B cell (primary cell): ENCODE data around the gene L3MBTL1. TPM values are rescaled to one million over a fixed set of nuclear protein-coding genes. Genes with fewer than 3 reads are reported as not detected.

Experiments
- ATAC-seq: fragments of 200-7000 bp; cut with Tn5 transposase; one replicate; pipeline ENCODE4 v1.10.0; 2021; ENCODE audit warnings: low read depth, mild to moderate bottlenecking, moderate number of reproducible peaks, moderate library complexity
- CTCF ChIA-PET: fragments of 350-600 bp; sonication (Branson Sonifier 250); formaldehyde crosslinking; loops from one replicate; lab custom pipeline; 2021; ENCODE audit warnings: antibody characterized with exemption, inconsistent platforms; lab: Charles Lee
- POLR2A ChIA-PET: fragments of 350-600 bp; sonication (Branson Sonifier 250); formaldehyde crosslinking; loops from one replicate; lab custom pipeline; 2021; ENCODE audit warnings: antibody characterized with exemption; lab: Charles Lee
- DNase-seq: peaks from one replicate; pipeline ENCODE4 v3.0.0; 2013
- H2AFZ ChIP-seq: 2 replicates; pipeline ENCODE4 v1.6.1; 2012; ENCODE audit warnings: mild to moderate bottlenecking, low read depth, low read length; ENCODE audit not compliant: insufficient read depth, poor library complexity, severe bottlenecking
- H3K27ac ChIP-seq, 2 donors: 1 replicate in 1 of 2; 2 replicates in 1 of 2; pipeline ENCODE4 v1.5.1; 2012 to 2013; ENCODE audit warnings: low read length in 2 of 2, mild to moderate bottlenecking in 2 of 2, moderate library complexity in 1 of 2
- H3K27me3 ChIP-seq, 4 experiments: fragments of 200-600 bp in 1 of 4; sonication (generic) in 1 of 4; replicated peaks in 1 of 4; 1 replicate in 2 of 4; 2 replicates in 2 of 4; pipeline versions ENCODE4 v1.6.1 to v1.7.0; 2013 to 2016; ENCODE audit warnings: low read length in 3 of 4, mild to moderate bottlenecking in 2 of 4, mixed read lengths in 1 of 4, moderate library complexity in 1 of 4; ENCODE audit not compliant: insufficient read depth in 4 of 4, control insufficient read depth in 3 of 4; ENCODE audit errors: control extremely low read depth in 1 of 4
- H3K36me3 ChIP-seq, 2 experiments: replicated peaks in 1 of 2; 1 replicate in 1 of 2; 2 replicates in 1 of 2; pipeline versions ENCODE4 v1.6.1 to v1.7.1; 2013; ENCODE audit warnings: low read length in 1 of 2; ENCODE audit not compliant: insufficient read depth in 2 of 2, control insufficient read depth in 1 of 2; ENCODE audit errors: control extremely low read depth in 1 of 2, extremely low read depth in 1 of 2
- H3K4me1 ChIP-seq, 2 donors: fragments of 200-600 bp in 1 of 2; sonication (generic) in 1 of 2; 1 replicate in 1 of 2; 2 replicates in 1 of 2; pipeline versions ENCODE4 v1.5.1 to v1.6.1; 2013 to 2017; ENCODE audit warnings: low read length in 2 of 2; ENCODE audit not compliant: control insufficient read depth in 2 of 2, insufficient read depth in 2 of 2
- H3K4me2 ChIP-seq: replicated peaks from 2 replicates; pipeline ENCODE3; 2012; ENCODE audit warnings: mild to moderate bottlenecking, low read depth, low read length; ENCODE audit not compliant: poor library complexity, severe bottlenecking
- H3K4me3 ChIP-seq, 5 experiments: fragments of 200-600 bp in 1 of 5; sonication (generic) in 1 of 5; 1 replicate in 3 of 5; 2 replicates in 2 of 5; pipeline versions ENCODE4 v1.5.1 to v1.7.0; 2011 to 2016; ENCODE audit warnings: low read length in 4 of 5, mild to moderate bottlenecking in 4 of 5, low read depth in 2 of 5, control low read depth in 1 of 5, moderate library complexity in 1 of 5; ENCODE audit not compliant: insufficient read depth in 1 of 5; ENCODE audit errors: control extremely low read depth in 1 of 5, extremely low read depth in 1 of 5
- H3K79me2 ChIP-seq: fragments of 200-600 bp; sonication (generic); one replicate; pipeline ENCODE4 v1.6.0; 2016; ENCODE audit warnings: low read length; ENCODE audit not compliant: control insufficient read depth, insufficient read depth
- H3K9ac ChIP-seq: fragments of 200-600 bp; sonication (generic); 2 replicates; pipeline ENCODE4 v1.6.1; 2017; ENCODE audit warnings: mild to moderate bottlenecking, low read length, moderate library complexity
- H3K9me3 ChIP-seq, 3 donors: one replicate each; pipeline versions ENCODE4 v1.6.1 to v1.7.1; 2013; ENCODE audit warnings: low read length in 2 of 3; ENCODE audit not compliant: control insufficient read depth in 2 of 3, insufficient read depth in 1 of 3; ENCODE audit errors: control extremely low read depth in 1 of 3
- H4K20me1 ChIP-seq: 2 replicates; pipeline ENCODE4 v1.6.0; 2012; ENCODE audit warnings: mild to moderate bottlenecking, low read length; ENCODE audit not compliant: insufficient read depth, control insufficient read depth, poor library complexity, severe bottlenecking
- H3K27ac Mint-ChIP-seq: one replicate; pipeline ENCODE4 v1.8.0; 2021; ENCODE audit warnings: mixed read lengths
- H3K27me3 Mint-ChIP-seq: one replicate; pipeline ENCODE4 v1.8.0; 2021; ENCODE audit warnings: mixed read lengths
- H3K4me1 Mint-ChIP-seq: one replicate; pipeline ENCODE4 v1.8.0; 2021; ENCODE audit warnings: mixed read lengths
- H3K4me3 Mint-ChIP-seq: one replicate; pipeline ENCODE4 v1.8.0; 2021; ENCODE audit warnings: mixed read lengths
- H3K9me3 Mint-ChIP-seq: one replicate; pipeline ENCODE4 v1.8.0; 2022; ENCODE audit warnings: mixed read lengths; ENCODE audit not compliant: insufficient read depth
- CTCF ChIP-seq: fragments of 200-600 bp; IDR thresholded peaks from one replicate; pipeline ENCODE4 v1.8.0; 2022; ENCODE audit warnings: antibody characterized with exemption, mild to moderate bottlenecking
- EZH2 ChIP-seq: IDR thresholded peaks from 2 replicates; pipeline ENCODE4 v1.6.1; 2012; ENCODE audit warnings: borderline replicate concordance, low read depth, mild to moderate bottlenecking, moderate library complexity, low read length; ENCODE audit not compliant: insufficient read depth, poor library complexity, severe bottlenecking
- WGBS: methylation state at CpG from one replicate; pipeline ENCODE4 v1.1.5; 2013; ENCODE audit warnings: missing lambda C conversion rate; ENCODE audit not compliant: insufficient coverage; 5-methylcytosine and 5-hydroxymethylcytosine counted together
- intact Hi-C: fragments of 100-400 bp; cut with micrococcal nuclease; formaldehyde crosslinking; loops from one replicate; pipeline ENCODE4 v1.10.0; 2022
- polyA plus RNA-seq: library from polyadenylated mRNA; depleted of rRNA; stranded (reverse); fragments of >200 nt; gene quantifications from 2 replicates; pipeline ENCODE4 v1.2.3, GENCODE V29; 2012
- total RNA-seq, 2 donors: library from RNA; stranded (reverse); fragments of 120-200 nt in 1 of 2; gene quantifications; 1 replicate in 1 of 2; 2 replicates in 1 of 2; pipeline versions ENCODE4 v1.2.3 to v1.2.4, GENCODE V29; 2013 to 2022

Gene L3MBTL1
- total and polyA plus RNA-seq, 2 donors (not counting 1 experiment from before 2014, with no cell fraction given) = 15.6 to 31.4 TPM

GRCh38 chr20:43514648-43514999 is 7.1 kb downstream of the L3MBTL1 start:
- H3K27ac ChIP-seq = peak overlapping the region; percentile 52 to 63
- ATAC-seq (peak; percentile 2), DNase-seq (no peak)
- peaks cover 9 to 16% of the 10 kb centered on the region in 2 donors for H3K4me1 ChIP-seq
- H3K4me3 ChIP-seq = peak overlapping the region; percentile 44 to 71 (median 62)
- peaks cover 9% of the 10 kb centered on the region for H3K79me2 ChIP-seq
- H3K4me2 ChIP-seq = peak overlapping the region; percentile 81
- no peaks in the 10 kb centered on the region for H3K9me3 Mint-ChIP-seq
- H3K9ac ChIP-seq = peak overlapping the region; percentile 77
- 60% methylated on average over 25 of the region's 27 CpGs for WGBS
- peak overlapping the region; percentile 94 for H3K27ac Mint-ChIP-seq
- peak overlapping the region; percentile 94 for H3K4me3 Mint-ChIP-seq
- ChIA-PET CTCF (interaction anchor here (1.1 to 1.6 kb wide), 3 partner anchors 23 to 177 kb away, joined by 3 to 10 read pairs (median 7); partner anchors contain the start of gene SRSF6), POLR2A (interaction anchor here (1.2 kb wide), 2 partner anchors 57 to 168 kb away, joined by 3 to 4 read pairs; partner anchors contain the start of gene SRSF6)
- TF ChIP-seq EZH2 (no peak), CTCF (no peak)
- H2AFZ ChIP-seq = peak overlapping the region; percentile 85
- H3K36me3 ChIP-seq = no peaks in the 10 kb centered on the region
- H4K20me1 ChIP-seq = no peaks in the 10 kb centered on the region
- intact Hi-C loops = loop anchor here (1.0 to 2.0 kb wide), 4 partner anchors 57 to 153 kb away; partner anchors contain the start of genes IFT52, MYBL2 and SRSF6
- H3K9me3 ChIP-seq = peaks cover 0 to 14% (median 0%) of the 10 kb centered on the region in 3 donors
- peaks cover under 1% of the 10 kb centered on the region for H3K27me3 Mint-ChIP-seq
- H3K27me3 ChIP-seq = peaks cover 0 to 3% (median under 1%) of the 10 kb centered on the region in 4 experiments
- peaks cover 24% of the 10 kb centered on the region for H3K4me1 Mint-ChIP-seq

DNA sequence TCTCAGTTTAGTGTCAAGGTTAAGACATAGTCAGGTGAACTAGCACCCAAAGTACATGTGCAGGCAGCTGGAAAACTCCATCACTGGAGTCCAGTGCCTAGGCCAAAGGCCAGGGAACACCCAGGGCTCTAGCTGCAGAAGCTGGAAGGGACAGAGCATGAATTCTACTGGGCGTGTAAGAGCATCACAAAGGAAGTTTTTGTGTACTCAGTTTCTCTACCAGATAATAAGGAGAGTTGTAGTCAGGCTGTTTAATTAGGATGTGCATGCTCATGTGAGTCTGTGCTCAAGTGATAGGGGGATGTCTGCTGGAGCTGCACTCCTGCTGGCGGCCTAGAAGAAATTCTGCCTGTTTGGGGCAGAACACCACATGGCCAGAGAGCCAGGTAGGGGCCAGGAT is 8.1 kb downstream of the L3MBTL1 start:
- Histone ChIP-seq H2AFZ (no peak overlapping the region), H3K4me2 (peak overlapping the region; percentile 81), H3K9me3 (peaks cover 0 to 14% (median 1%) of the 10 kb centered on the region in 3 donors), H4K20me1 (no peaks in the 10 kb centered on the region), H3K27ac (no peak overlapping the region), H3K36me3 (no peaks in the 10 kb centered on the region), H3K27me3 (peaks cover 0 to 3% (median 0%) of the 10 kb centered on the region in 4 experiments), H3K79me2 (peaks cover 9% of the 10 kb centered on the region), H3K4me1 (peaks cover 9 to 16% of the 10 kb centered on the region in 2 donors), H3K9ac (no peak overlapping the region), H3K4me3 (no peak overlapping the region)
- Mint-ChIP-seq H3K27ac (no peak overlapping the region), H3K9me3 (no peaks in the 10 kb centered on the region), H3K27me3 (no peaks in the 10 kb centered on the region), H3K4me3 (peak overlapping the region; percentile 40), H3K4me1 (peaks cover 24% of the 10 kb centered on the region)
- CTCF ChIA-PET = interaction anchor here (0.7 to 1.6 kb wide), 2 partner anchors 22 to 58 kb away, joined by 3 to 10 read pairs; partner anchors contain the start of gene SRSF6
- intact Hi-C loops = loop anchor here (2.0 kb wide), 1 partner anchor 67 kb away; no protein-coding TSS in a partner anchor
- ATAC-seq (no peak), DNase-seq (no peak)
- POLR2A ChIA-PET = no interaction called here
- TF ChIP-seq EZH2 = no peak
- TF ChIP-seq CTCF = no peak
- WGBS = 94% methylated on average over 2 of the region's 2 CpGs
